ENCODE results near the gene PPP6R2.

Gene PPP6R2

GRCh38 chr22:50436015-50436830, 93.1 kb downstream of the PPP6R2 start:
- DNase-seq, result no peak

GRCh38 chr22:50436841-50437341, 93.8 kb downstream of the PPP6R2 start:
- DNase-seq, result no peak

GRCh38 chr22:50437511-50438304, 94.6 kb downstream of the PPP6R2 start:
- DNase-seq, result no peak

- DNase-seq, result no peak
Measured at GRCh38 chr22:50438305-50439275, 95.5 kb downstream of the PPP6R2 start.

GRCh38 chr22:50439314-50439870, 96.3 kb downstream of the PPP6R2 start:
- DNase-seq, result no peak

- no peak for DNase-seq
Measured at GRCh38 chr22:50439871-50440331, 96.8 kb downstream of the PPP6R2 start.

- DNase-seq, result no peak
Measured at GRCh38 chr22:50440544-50441249, 97.6 kb downstream of the PPP6R2 start.

- DNase-seq, result no peak
Measured at GRCh38 chr22:50441428-50441993, 98.4 kb downstream of the PPP6R2 start.

- no peak for DNase-seq
Measured at GRCh38 chr22:50443197-50443596, 100.1 kb downstream of the PPP6R2 start.

- no peak for DNase-seq
Measured at GRCh38 chr22:50443801-50444625, 100.9 kb downstream of the PPP6R2 start.

- no peak for DNase-seq
Measured at GRCh38 chr22:50444663-50445062, 101.5 kb downstream of the PPP6R2 start.

GRCh38 chr22:50445071-50445879, 102.1 kb downstream of the PPP6R2 start:
- no peak for DNase-seq

- DNase-seq, result no peak
Measured at GRCh38 chr22:50445880-50446707, 103.0 kb downstream of the PPP6R2 start.

GRCh38 chr22:50446708-50447575, 103.8 kb downstream of the PPP6R2 start:
- DNase-seq, result no peak

GRCh38 chr22:50447576-50448551, 104.7 kb downstream of the PPP6R2 start:
- no peak for DNase-seq

GRCh38 chr22:50452649-50453048, 109.5 kb downstream of the PPP6R2 start:
- DNase-seq, result no peak

Data from cortex of kidney (tissue), 1 donor.